HEK293 (cell line): ENCODE results near the gene CIRBP.

Experiments used
- ZNF114 ChIP-seq: fragments of 450-650 bp; formaldehyde crosslinking; IDR thresholded peaks from 2 replicates; pipeline ENCODE4 v1.5.0; 2017; ENCODE audit warnings: missing biosample characterization, missing genetic modification characterization
- ZNF302 ChIP-seq: fragments of 450-650 bp; formaldehyde crosslinking; IDR thresholded peaks from 2 replicates; pipeline ENCODE4 v1.5.1; 2016; ENCODE audit warnings: missing biosample characterization, missing genetic modification characterization, low read depth
- ZSCAN5A ChIP-seq: fragments of 450-650 bp; formaldehyde crosslinking; IDR thresholded peaks from 2 replicates; pipeline ENCODE4 v1.5.1; 2016; ENCODE audit warnings: missing biosample characterization, missing genetic modification characterization

GRCh38 chr19:1317274-1318003, 48.3 kb downstream of the CIRBP start:
- TF ChIP-seq ZSCAN5A (tag by site-specific recombination) (no peak), ZNF114 (tag by site-specific recombination) (no peak), ZNF302 (tag by site-specific recombination) (no peak)
